HEK293 (cell line): Measurements from ENCODE around the gene HES7.

Experiments
- RBAK ChIP-seq: fragments of 450-650 bp; formaldehyde crosslinking; IDR thresholded peaks from 2 replicates; pipeline ENCODE4 v1.5.1; 2016; ENCODE audit warnings: missing biosample characterization, missing genetic modification characterization
- SCRT2 ChIP-seq: fragments of 450-650 bp; formaldehyde crosslinking; IDR thresholded peaks from 2 replicates; pipeline ENCODE4 v1.5.1; 2016; ENCODE audit warnings: missing biosample characterization, missing genetic modification characterization
- ZNF16 ChIP-seq: fragments of 450-650 bp; formaldehyde crosslinking; IDR thresholded peaks from 2 replicates; pipeline ENCODE4 v1.5.1; 2016; ENCODE audit warnings: low read depth, missing biosample characterization, missing genetic modification characterization
- ZNF266 ChIP-seq: fragments of 450-650 bp; formaldehyde crosslinking; IDR thresholded peaks from 2 replicates; pipeline ENCODE4 v1.5.1; 2016; ENCODE audit warnings: missing biosample characterization, missing genetic modification characterization, low read depth
- ZNF335 ChIP-seq: fragments of 450-650 bp; formaldehyde crosslinking; conservative IDR thresholded peaks from 2 replicates; pipeline ENCODE4 v1.5.1; 2016; ENCODE audit warnings: missing biosample characterization, missing genetic modification characterization
- ZNF473 ChIP-seq: fragments of 450-650 bp; formaldehyde crosslinking; IDR thresholded peaks from 2 replicates; pipeline ENCODE4 v1.5.1; 2017; ENCODE audit warnings: missing biosample characterization, missing genetic modification characterization
- ZNF530 ChIP-seq: fragments of 450-650 bp; formaldehyde crosslinking; IDR thresholded peaks from 2 replicates; pipeline ENCODE4 v1.5.1; 2016; ENCODE audit warnings: low read depth, missing biosample characterization, missing genetic modification characterization
- ZNF768 ChIP-seq: fragments of 450-650 bp; formaldehyde crosslinking; IDR thresholded peaks from 2 replicates; pipeline ENCODE4 v1.5.1; 2018; ENCODE audit warnings: missing biosample characterization, mild to moderate bottlenecking, missing genetic modification characterization
- TF ChIP-seq, protein P1 (sequence below): fragments of 450-650 bp; IDR thresholded peaks from 2 replicates; pipeline ENCODE4 v1.5.1; 2018; ENCODE audit warnings: missing biosample characterization, mild to moderate bottlenecking, missing genetic modification characterization
- TF ChIP-seq, protein P2 (sequence below): fragments of 450-650 bp; formaldehyde crosslinking; IDR thresholded peaks from 2 replicates; pipeline ENCODE4 v1.5.1; 2016; ENCODE audit warnings: missing biosample characterization, missing genetic modification characterization
- TF ChIP-seq, protein P3 (sequence below): fragments of 450-650 bp; formaldehyde crosslinking; IDR thresholded peaks from 2 replicates; pipeline ENCODE4 v1.5.1; 2016; ENCODE audit warnings: missing biosample characterization, missing genetic modification characterization, low read depth
- TF ChIP-seq, protein P4 (sequence below): fragments of 450-650 bp; formaldehyde crosslinking; conservative IDR thresholded peaks from 2 replicates; pipeline ENCODE4 v1.5.1; 2016; ENCODE audit warnings: low read depth, missing biosample characterization, missing genetic modification characterization
- TF ChIP-seq, protein P5 (sequence below): fragments of 450-650 bp; formaldehyde crosslinking; IDR thresholded peaks from 2 replicates; pipeline ENCODE4 v1.5.1; 2016; ENCODE audit warnings: missing biosample characterization, missing genetic modification characterization
- TF ChIP-seq, protein P6 (sequence below): fragments of 450-650 bp; formaldehyde crosslinking; IDR thresholded peaks from 2 replicates; pipeline ENCODE4 v1.5.1; 2016; ENCODE audit warnings: missing biosample characterization, missing genetic modification characterization
- TF ChIP-seq, protein P7 (sequence below): fragments of 450-650 bp; formaldehyde crosslinking; IDR thresholded peaks from 2 replicates; pipeline ENCODE4 v1.5.1; 2016; ENCODE audit warnings: missing biosample characterization, missing genetic modification characterization

The HES7 gene

DNA sequence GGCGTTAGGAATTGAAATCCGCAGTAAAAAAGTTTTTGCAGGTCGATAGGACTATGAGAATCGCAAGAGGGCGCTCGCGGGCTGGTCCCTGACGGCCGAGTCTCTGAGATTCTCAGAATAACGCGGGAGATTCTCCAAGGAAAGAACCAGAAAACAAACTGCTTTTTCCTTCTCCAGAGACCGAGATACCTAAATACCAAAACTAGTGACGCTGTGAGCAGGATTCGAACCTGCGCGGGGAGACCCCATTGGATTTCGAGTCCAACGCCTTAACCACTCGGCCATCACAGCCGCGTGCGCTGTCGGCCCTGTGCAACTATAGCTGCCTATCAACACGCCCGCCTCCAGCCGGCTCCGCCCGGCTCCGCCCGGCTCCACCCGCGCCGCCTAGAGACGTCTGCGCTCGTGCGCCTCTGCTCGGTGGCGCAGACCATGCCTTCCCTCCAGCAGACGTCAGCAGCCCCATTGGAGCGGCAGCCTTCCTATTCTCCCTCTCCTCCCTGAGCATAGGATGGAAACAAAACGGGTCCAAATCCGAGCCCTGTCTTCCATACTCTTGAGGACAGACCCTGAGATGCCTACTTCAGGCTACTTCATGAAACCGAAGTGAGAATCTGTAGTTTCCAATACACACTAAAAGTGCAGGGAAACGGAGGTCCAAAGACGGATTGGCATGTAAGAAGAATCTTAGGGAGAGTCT lies 14.9 kb upstream of the HES7 start (continued):
- TF ChIP-seq ZNF768 = no peak
- TF ChIP-seq RBAK = no peak
- TF ChIP-seq, protein P1, sequence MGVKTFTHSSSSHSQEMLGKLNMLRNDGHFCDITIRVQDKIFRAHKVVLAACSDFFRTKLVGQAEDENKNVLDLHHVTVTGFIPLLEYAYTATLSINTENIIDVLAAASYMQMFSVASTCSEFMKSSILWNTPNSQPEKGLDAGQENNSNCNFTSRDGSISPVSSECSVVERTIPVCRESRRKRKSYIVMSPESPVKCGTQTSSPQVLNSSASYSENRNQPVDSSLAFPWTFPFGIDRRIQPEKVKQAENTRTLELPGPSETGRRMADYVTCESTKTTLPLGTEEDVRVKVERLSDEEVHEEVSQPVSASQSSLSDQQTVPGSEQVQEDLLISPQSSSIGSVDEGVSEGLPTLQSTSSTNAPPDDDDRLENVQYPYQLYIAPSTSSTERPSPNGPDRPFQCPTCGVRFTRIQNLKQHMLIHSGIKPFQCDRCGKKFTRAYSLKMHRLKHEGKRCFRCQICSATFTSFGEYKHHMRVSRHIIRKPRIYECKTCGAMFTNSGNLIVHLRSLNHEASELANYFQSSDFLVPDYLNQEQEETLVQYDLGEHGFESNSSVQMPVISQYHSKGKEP = peak; percentile 78
- TF ChIP-seq, protein P2, sequence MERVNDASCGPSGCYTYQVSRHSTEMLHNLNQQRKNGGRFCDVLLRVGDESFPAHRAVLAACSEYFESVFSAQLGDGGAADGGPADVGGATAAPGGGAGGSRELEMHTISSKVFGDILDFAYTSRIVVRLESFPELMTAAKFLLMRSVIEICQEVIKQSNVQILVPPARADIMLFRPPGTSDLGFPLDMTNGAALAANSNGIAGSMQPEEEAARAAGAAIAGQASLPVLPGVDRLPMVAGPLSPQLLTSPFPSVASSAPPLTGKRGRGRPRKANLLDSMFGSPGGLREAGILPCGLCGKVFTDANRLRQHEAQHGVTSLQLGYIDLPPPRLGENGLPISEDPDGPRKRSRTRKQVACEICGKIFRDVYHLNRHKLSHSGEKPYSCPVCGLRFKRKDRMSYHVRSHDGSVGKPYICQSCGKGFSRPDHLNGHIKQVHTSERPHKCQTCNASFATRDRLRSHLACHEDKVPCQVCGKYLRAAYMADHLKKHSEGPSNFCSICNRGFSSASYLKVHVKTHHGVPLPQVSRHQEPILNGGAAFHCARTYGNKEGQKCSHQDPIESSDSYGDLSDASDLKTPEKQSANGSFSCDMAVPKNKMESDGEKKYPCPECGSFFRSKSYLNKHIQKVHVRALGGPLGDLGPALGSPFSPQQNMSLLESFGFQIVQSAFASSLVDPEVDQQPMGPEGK = no peak
- TF ChIP-seq, protein P3, sequence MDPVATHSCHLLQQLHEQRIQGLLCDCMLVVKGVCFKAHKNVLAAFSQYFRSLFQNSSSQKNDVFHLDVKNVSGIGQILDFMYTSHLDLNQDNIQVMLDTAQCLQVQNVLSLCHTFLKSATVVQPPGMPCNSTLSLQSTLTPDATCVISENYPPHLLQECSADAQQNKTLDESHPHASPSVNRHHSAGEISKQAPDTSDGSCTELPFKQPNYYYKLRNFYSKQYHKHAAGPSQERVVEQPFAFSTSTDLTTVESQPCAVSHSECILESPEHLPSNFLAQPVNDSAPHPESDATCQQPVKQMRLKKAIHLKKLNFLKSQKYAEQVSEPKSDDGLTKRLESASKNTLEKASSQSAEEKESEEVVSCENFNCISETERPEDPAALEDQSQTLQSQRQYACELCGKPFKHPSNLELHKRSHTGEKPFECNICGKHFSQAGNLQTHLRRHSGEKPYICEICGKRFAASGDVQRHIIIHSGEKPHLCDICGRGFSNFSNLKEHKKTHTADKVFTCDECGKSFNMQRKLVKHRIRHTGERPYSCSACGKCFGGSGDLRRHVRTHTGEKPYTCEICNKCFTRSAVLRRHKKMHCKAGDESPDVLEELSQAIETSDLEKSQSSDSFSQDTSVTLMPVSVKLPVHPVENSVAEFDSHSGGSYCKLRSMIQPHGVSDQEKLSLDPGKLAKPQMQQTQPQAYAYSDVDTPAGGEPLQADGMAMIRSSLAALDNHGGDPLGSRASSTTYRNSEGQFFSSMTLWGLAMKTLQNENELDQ = no peak
- no peak for TF ChIP-seq ZNF335 (tag by site-specific recombination)
- no peak for TF ChIP-seq ZNF266 (tag by site-specific recombination)
- TF ChIP-seq, protein P4, sequence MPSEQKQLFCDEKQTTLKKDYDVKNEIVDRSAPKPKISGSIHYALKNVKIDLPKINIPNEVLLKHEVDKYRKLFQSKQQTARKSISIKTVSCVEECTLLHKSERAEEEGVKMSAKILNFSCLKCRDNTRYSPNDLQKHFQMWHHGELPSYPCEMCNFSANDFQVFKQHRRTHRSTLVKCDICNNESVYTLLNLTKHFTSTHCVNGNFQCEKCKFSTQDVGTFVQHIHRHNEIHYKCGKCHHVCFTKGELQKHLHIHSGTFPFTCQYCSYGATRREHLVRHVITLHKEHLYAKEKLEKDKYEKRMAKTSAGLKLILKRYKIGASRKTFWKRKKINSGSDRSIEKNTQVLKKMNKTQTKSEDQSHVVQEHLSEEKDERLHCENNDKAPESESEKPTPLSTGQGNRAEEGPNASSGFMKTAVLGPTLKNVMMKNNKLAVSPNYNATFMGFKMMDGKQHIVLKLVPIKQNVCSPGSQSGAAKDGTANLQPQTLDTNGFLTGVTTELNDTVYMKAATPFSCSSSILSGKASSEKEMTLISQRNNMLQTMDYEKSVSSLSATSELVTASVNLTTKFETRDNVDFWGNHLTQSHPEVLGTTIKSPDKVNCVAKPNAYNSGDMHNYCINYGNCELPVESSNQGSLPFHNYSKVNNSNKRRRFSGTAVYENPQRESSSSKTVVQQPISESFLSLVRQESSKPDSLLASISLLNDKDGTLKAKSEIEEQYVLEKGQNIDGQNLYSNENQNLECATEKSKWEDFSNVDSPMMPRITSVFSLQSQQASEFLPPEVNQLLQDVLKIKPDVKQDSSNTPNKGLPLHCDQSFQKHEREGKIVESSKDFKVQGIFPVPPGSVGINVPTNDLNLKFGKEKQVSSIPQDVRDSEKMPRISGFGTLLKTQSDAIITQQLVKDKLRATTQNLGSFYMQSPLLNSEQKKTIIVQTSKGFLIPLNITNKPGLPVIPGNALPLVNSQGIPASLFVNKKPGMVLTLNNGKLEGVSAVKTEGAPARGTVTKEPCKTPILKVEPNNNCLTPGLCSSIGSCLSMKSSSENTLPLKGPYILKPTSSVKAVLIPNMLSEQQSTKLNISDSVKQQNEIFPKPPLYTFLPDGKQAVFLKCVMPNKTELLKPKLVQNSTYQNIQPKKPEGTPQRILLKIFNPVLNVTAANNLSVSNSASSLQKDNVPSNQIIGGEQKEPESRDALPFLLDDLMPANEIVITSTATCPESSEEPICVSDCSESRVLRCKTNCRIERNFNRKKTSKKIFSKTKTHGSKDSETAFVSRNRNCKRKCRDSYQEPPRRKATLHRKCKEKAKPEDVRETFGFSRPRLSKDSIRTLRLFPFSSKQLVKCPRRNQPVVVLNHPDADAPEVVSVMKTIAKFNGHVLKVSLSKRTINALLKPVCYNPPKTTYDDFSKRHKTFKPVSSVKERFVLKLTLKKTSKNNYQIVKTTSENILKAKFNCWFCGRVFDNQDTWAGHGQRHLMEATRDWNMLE = 0 out of 2 replicates have a peak, but pooled peaks have one; percentile 14
- TF ChIP-seq, protein P5, sequence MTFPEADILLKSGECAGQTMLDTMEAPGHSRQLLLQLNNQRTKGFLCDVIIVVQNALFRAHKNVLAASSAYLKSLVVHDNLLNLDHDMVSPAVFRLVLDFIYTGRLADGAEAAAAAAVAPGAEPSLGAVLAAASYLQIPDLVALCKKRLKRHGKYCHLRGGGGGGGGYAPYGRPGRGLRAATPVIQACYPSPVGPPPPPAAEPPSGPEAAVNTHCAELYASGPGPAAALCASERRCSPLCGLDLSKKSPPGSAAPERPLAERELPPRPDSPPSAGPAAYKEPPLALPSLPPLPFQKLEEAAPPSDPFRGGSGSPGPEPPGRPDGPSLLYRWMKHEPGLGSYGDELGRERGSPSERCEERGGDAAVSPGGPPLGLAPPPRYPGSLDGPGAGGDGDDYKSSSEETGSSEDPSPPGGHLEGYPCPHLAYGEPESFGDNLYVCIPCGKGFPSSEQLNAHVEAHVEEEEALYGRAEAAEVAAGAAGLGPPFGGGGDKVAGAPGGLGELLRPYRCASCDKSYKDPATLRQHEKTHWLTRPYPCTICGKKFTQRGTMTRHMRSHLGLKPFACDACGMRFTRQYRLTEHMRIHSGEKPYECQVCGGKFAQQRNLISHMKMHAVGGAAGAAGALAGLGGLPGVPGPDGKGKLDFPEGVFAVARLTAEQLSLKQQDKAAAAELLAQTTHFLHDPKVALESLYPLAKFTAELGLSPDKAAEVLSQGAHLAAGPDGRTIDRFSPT (tag by site-specific recombination) = peak; percentile 30; the same call in 1 of the 2 replicates
- TF ChIP-seq, protein P6, sequence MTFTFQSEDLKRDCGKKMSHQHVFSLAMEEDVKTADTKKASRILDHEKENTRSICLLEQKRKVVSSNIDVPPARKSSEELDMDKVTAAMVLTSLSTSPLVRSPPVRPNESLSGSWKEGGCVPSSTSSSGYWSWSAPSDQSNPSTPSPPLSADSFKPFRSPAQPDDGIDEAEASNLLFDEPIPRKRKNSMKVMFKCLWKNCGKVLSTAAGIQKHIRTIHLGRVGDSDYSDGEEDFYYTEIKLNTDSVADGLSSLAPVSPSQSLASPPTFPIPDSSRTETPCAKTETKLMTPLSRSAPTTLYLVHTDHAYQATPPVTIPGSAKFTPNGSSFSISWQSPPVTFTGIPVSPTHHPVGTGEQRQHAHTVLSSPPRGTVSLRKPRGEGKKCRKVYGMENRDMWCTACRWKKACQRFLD (tag by site-specific recombination) = no peak
- no peak for TF ChIP-seq ZNF473 (tag by site-specific recombination)
- no peak for TF ChIP-seq ZNF16 (tag by site-specific recombination)
- no peak for TF ChIP-seq ZNF530 (tag by site-specific recombination)
- TF ChIP-seq, protein P7, sequence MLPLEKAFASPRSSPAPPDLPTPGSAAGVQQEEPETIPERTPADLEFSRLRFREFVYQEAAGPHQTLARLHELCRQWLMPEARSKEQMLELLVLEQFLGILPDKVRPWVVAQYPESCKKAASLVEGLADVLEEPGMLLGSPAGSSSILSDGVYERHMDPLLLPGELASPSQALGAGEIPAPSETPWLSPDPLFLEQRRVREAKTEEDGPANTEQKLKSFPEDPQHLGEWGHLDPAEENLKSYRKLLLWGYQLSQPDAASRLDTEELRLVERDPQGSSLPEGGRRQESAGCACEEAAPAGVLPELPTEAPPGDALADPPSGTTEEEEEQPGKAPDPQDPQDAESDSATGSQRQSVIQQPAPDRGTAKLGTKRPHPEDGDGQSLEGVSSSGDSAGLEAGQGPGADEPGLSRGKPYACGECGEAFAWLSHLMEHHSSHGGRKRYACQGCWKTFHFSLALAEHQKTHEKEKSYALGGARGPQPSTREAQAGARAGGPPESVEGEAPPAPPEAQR (tag by site-specific recombination) = no peak; the same call in 1 of the 2 replicates
- TF ChIP-seq SCRT2 (tag by site-specific recombination) = no peak
- TF ChIP-seq, all 188 proteins: peak for 70
